GM21390 (cell line): ENCODE results near the gene HS3ST5.
"Not testable (repeated sequence)": the region's sequence is repeated elsewhere in the genome, so short reads cannot be mapped to it uniquely, and the experiment has no call there.

ENCODE experiments used
- ATAC-seq: cut with Tn5 transposase; IDR thresholded peaks from one replicate; pipeline ENCODE4 v1.9.1; 2021; ENCODE audit not compliant: unreplicated experiment

The HS3ST5 gene

DNA sequence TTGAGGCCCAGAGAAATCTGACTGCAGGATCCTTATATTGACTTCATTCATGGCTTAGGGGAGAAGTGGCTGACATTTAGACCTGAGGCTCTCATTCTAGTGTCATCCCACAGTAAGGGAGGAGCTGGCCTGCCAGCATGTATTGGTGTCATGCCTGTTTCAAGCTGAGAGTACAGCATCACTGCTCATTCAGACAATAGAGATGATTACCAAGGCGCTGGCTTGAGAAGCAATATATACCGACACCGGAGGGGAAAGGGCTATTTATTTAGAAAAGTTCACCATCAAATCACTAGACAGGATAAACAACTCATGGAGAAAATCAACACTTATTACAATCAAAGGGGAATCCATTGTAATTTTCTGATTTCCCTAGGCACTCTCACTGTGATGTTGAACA lies 287.5 kb downstream of the HS3ST5 start:
- ATAC-seq, result no peak

- no peak for ATAC-seq
Measured at GRCh38 chr6:114053791-114054190, 289.0 kb downstream of the HS3ST5 start.

DNA sequence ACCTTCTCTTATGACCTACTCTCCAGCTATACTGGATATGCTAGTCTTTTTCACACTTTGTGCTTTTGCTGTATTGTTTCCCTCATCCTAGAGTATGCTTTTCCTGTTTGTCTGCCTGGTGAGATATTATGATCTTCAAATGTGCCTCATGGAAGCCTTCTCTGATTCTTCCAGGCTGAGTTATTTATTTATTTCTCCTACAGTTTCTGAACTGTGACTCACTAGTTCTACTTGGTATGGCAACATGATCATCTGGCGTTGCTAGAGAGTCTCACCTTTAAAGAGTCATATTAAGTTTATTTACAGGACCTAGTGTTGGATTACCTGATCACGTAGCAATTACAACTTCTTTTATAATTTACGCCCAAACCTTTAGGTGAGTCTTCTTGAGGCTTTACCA lies 290.7 kb downstream of the HS3ST5 start:
- ATAC-seq, result no peak

DNA sequence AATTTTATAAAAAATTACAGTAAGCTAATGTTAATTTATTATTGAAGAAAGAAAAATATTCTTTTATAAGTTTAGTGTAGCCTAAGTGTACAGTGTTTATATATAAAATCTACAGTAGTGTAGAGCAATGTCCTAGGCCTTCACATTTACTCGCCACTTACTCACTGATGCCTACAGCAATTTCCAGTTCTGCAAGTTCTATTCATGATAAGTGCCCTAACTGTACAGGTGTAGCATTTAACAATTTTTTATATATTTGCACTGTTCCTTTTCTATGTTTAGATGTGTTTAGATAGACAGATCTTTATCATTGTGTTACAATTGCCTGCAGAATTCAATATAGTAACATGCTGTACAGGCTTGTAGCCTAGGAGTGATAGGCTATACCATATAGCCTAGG lies 291.8 kb downstream of the HS3ST5 start:
- ATAC-seq, result no peak

DNA sequence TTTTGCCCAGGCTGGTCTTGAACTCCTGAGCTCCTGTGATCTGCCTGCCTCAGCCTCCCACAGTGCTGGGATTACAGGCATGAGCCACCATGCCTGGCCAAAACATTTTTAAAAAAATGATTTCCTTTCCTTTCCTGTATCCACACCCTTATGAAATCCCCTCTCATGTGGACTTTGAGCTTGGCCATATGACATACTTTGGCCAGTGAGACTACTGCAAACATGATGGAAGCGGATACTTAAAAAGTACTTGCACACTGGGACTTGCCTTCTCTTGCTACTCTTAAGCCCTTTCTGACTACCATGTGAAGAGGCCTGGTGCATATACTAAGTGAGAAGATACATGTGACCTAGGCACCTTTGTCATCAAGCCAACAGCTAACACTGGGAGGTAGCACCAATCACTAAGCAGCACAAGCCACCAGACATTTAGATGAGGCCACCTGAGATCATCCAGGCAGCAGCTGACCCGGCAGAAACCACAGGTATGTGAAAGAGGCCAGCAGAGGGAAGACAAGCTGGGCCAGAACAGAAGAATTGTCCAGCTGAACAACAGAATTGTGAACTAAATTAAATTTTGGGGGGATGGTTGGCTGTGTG lies 293.4 kb downstream of the HS3ST5 start:
- ATAC-seq, result no peak

DNA sequence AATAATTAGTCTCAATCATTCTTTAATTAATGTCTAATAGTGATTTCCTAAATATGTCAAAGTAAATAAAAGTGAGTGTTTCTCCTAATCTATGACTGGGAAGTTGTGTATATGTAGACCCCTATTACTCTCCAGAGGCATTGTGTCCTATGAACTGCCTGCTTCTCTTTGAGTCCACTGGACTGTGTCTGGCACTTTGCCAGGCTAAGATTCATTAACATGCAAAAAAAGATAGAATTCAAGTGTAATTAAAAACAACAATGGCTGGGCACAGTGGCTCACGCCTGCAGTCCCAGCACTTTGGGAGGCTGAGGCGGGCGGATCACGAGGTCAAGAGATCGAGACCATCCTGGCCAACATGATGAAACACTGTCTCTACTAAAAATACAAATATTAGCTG lies 298.3 kb downstream of the HS3ST5 start:
- ATAC-seq, result not testable (repeated sequence)

- peak; percentile 44 for ATAC-seq
Measured at GRCh38 chr6:114042267-114043016, 300.4 kb downstream of the HS3ST5 start.

GRCh38 chr6:114040871-114041270 lies 302.0 kb downstream of the HS3ST5 start:
- ATAC-seq, result no peak

DNA sequence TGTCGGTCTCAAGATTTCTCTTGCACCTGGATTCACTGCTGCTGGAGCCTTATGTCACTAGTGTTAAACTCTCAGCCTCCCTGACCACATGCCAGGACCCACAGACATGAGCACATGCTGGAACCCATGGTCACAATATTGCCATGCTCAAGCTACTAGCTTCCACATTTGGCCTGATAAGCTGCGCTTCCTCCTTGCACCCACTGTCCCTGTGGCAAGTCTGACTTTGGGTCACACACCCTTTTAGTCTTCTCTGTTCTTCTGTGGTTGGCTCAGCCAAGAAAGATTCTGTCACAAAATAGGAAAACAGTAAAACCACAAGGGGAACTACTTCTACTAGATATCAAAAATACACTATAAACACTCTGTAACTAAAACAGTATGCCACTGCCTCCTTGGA lies 303.0 kb downstream of the HS3ST5 start:
- ATAC-seq, result no peak

GRCh38 chr6:114033606-114034005 lies 309.2 kb downstream of the HS3ST5 start:
- ATAC-seq, result no peak

DNA sequence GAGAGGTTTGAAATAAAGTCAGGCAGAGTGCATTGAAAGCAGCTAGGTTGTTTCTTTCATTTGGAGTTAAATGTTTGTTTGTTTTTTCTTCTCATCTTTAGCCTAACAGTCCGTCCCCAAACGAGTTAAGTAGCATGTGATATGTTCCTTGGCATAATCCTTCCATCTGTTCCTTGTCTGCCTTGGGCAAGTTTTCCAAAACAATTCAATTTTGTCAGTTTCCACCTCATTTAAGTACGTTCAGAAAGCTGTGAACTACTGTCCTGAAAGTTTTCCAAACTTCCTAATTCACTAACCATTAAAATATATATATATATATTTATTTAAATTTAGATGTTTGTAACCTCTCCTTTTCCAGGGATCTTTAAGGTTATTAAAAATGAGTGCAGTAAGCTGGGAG lies 310.1 kb downstream of the HS3ST5 start:
- no peak for ATAC-seq

DNA sequence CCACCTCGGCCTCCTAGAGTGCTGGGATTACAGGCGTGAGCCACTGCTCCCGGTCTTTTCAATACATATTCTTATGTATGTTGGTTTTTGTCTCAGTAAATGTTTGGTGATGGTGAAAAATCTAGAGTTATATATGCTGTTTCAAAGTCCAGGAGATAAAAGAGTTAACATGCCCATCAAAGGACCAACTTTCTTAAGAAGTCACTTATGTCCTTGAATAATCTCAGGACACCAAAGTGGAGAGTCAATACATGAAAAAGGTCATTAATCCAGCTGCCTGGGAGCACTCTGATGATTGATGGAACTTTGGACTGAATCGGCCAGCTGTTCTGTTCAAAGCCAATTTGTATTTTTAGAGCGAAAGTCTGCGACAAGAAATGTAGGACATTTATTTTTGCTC lies 312.1 kb downstream of the HS3ST5 start:
- ATAC-seq, result no peak

GRCh38 chr6:114024746-114025145 lies 318.1 kb downstream of the HS3ST5 start:
- ATAC-seq, result no peak

DNA sequence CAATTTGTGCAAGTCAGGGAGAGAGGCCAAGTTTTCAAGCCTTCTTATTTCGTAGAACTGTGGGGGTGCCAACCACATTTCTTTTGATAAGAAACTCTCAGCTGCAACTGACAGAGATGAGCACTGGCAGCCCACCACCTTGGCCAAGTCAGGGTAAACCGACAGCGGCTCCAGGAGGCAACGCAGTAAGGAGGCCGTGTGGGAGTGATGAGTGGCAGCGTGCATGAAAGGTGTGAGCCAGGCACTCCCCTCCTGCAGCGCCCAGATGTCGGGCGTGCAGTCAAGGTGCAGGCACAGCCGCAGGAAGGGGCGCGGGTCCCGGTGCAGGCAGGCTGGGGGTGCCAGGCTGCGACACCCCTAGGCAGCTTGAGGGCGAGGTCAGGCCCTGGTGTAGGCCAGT lies 322.6 kb downstream of the HS3ST5 start:
- no peak for ATAC-seq

- ATAC-seq, result not testable (repeated sequence)
Measured at GRCh38 chr6:114017146-114017545, 325.7 kb downstream of the HS3ST5 start.

- ATAC-seq, result not testable (repeated sequence)
Measured at GRCh38 chr6:114014106-114014505, 328.7 kb downstream of the HS3ST5 start.

- not testable (repeated sequence) for ATAC-seq
Measured at GRCh38 chr6:114011486-114011885, 331.3 kb downstream of the HS3ST5 start.

- no peak for ATAC-seq
Measured at GRCh38 chr6:114010540-114010939, 332.3 kb downstream of the HS3ST5 start.

DNA sequence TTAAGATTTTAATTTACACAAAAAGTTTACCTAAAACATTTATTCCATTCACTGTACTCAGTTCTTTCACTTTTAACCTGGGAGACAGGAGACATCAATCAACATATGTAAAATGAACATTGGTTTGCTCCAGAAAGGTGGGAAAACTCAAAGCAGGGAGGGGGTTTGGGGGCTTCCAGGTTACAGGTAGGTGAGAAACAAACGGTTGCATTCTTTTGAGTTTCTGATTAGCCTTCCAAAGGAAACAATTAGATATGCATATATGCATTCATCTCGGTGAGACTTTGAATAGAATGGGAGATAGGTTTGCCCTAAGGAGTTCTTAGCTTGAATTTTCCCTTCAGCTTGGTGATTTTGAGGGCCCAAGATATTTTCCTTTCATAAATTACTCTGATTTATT lies 333.6 kb downstream of the HS3ST5 start:
- ATAC-seq, result no peak

GRCh38 chr6:114008331-114008730 lies 334.5 kb downstream of the HS3ST5 start:
- ATAC-seq, result no peak

- no peak for ATAC-seq
Measured at GRCh38 chr6:114007516-114007915, 335.3 kb downstream of the HS3ST5 start.
